GM12892 (cell line): ENCODE results near the gene PLAC1.

ENCODE experiments used
- POLR2A ChIP-seq: IDR thresholded peaks from 2 replicates; pipeline ENCODE4 v1.6.1; 2011; ENCODE audit warnings: low read depth, low read length, control low read depth
- POLR2AphosphoS5 ChIP-seq: IDR thresholded peaks from 2 replicates; pipeline ENCODE4 v1.6.1; 2011; ENCODE audit warnings: low read depth, low read length, control low read depth

DNA sequence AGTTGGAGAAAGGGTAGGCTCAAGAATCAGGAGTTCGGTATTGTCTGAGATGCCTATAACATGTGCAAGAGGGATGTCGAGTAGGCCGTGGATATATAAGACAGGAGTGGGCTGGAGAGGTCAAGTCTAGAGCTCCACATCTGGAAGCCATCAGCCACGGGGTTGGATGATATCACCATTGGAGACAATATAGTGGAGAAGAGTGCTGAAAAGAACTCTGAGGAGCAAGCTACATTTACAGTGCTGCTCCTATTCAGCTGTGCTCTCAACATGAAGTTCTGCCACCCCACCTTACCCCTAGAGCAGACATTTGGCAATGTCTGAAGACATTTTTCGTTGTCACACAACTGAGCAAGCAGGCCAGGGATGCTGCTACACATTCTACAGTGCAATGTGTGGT lies 20.9 kb upstream of the PLAC1 start:
- TF ChIP-seq POLR2A, result no peak
- no peak for TF ChIP-seq POLR2AphosphoS5
